ENCODE data around the gene VSX1. TPM values are rescaled to one million over a fixed set of nuclear protein-coding genes. Genes with fewer than 3 reads are reported as not detected.

Gene VSX1
- total RNA-seq, 4 donors from 2014 or later = not detected

GRCh38 chr20:25127761-25128537 lies 46.0 kb upstream of the VSX1 start:
- Histone ChIP-seq H3K9me3 (peaks cover 0 to 7% (median 0%) of the 10 kb centered on the region in 3 donors), H3K27me3 (no peaks in the 10 kb centered on the region), H3K27ac (no peak overlapping the region), H3K36me3 (no peaks in the 10 kb centered on the region), H3K4me3 (no peak overlapping the region), H3K4me1 (no peaks in the 10 kb centered on the region)
- no peak for TF ChIP-seq POLR2A (IDR thresholded peaks at IDR 0.05)
- no peak for TF ChIP-seq EP300 (IDR thresholded peaks at IDR 0.05)
- TF ChIP-seq POLR2AphosphoS5 (IDR thresholded peaks at IDR 0.05) = no peak
- no peak for TF ChIP-seq CTCF (IDR thresholded peaks at IDR 0.05)
- WGBS, 2 donors (ENCODE audit: low coverage in 1 of 2) = 70 to 90% methylated on average over 3 to 4 of the region's 4 CpGs
- no peak for ATAC-seq

- WGBS, 2 donors (ENCODE audit: low coverage in 1 of 2) = 91 to 93% methylated on average over 1 to 2 of the region's 4 CpGs
- no peak for TF ChIP-seq POLR2A (IDR thresholded peaks at IDR 0.05)
- no peak for TF ChIP-seq CTCF (IDR thresholded peaks at IDR 0.05)
- TF ChIP-seq POLR2AphosphoS5 (IDR thresholded peaks at IDR 0.05) = no peak
- no peak for TF ChIP-seq EP300 (IDR thresholded peaks at IDR 0.05)
- H3K4me1 ChIP-seq = no peaks in the 10 kb centered on the region
- H3K9me3 ChIP-seq = peaks cover 0 to 7% (median 0%) of the 10 kb centered on the region in 3 donors
- no peak overlapping the region for H3K27ac ChIP-seq
- H3K4me3 ChIP-seq = no peak overlapping the region
- no peak for ATAC-seq
- H3K27me3 ChIP-seq = no peaks in the 10 kb centered on the region
- H3K36me3 ChIP-seq = no peaks in the 10 kb centered on the region
Observed at GRCh38 chr20:25126204-25127029, 44.5 kb upstream of the VSX1 start.

- TF ChIP-seq CTCF (IDR thresholded peaks at IDR 0.05) (no peak), POLR2AphosphoS5 (IDR thresholded peaks at IDR 0.05) (no peak), POLR2A (IDR thresholded peaks at IDR 0.05) (no peak), EP300 (IDR thresholded peaks at IDR 0.05) (no peak)
- WGBS, 2 donors (ENCODE audit: low coverage in 1 of 2) = 83 to 100% methylated on average over 2 of the region's 3 CpGs
- no peak for ATAC-seq
- no peaks in the 10 kb centered on the region for H3K36me3 ChIP-seq
- H3K4me1 ChIP-seq = no peaks in the 10 kb centered on the region
- H3K4me3 ChIP-seq = no peak overlapping the region
- peaks cover 0 to 7% (median 0%) of the 10 kb centered on the region in 3 donors for H3K9me3 ChIP-seq
- no peaks in the 10 kb centered on the region for H3K27me3 ChIP-seq
- no peak overlapping the region for H3K27ac ChIP-seq
Observed at GRCh38 chr20:25125636-25126035, 43.7 kb upstream of the VSX1 start.

GRCh38 chr20:25120920-25121319 lies 39.0 kb upstream of the VSX1 start:
- Histone ChIP-seq H3K36me3 (no peaks in the 10 kb centered on the region), H3K27ac (no peak overlapping the region), H3K4me3 (no peak overlapping the region), H3K4me1 (peaks cover 0 to 6% (median 0%) of the 10 kb centered on the region in 3 donors), H3K27me3 (no peaks in the 10 kb centered on the region), H3K9me3 (no peaks in the 10 kb centered on the region)
- TF ChIP-seq EP300 (IDR thresholded peaks at IDR 0.05) (no peak), POLR2AphosphoS5 (IDR thresholded peaks at IDR 0.05) (no peak), POLR2A (IDR thresholded peaks at IDR 0.05) (no peak), CTCF (IDR thresholded peaks at IDR 0.05) (no peak)
- WGBS, 2 donors (ENCODE audit: low coverage in 1 of 2) = 92 to 95% methylated on average over 2 of the region's 2 CpGs
- no peak for ATAC-seq

All from gastroesophageal sphincter (tissue), 4 donors.